ENCODE data around the gene POLR2L. TPM values are rescaled to one million over a fixed set of nuclear protein-coding genes. Genes with fewer than 3 reads are reported as not detected.

Gene POLR2L
- total and polyA plus RNA-seq, 10 donors: 24.6 to 131 (median 66.2) TPM

- H3K36me3 ChIP-seq: peaks cover 0 to 42% (median 14%) of the 10 kb centered on the region in 6 donors
- TF ChIP-seq POLR2A (IDR thresholded peaks at IDR 0.05) (no peak), POLR2AphosphoS5 (IDR thresholded peaks at IDR 0.05) (peak in 2 of 3 donors; percentile 7 to 28)
- TF ChIP-seq, protein P1, sequence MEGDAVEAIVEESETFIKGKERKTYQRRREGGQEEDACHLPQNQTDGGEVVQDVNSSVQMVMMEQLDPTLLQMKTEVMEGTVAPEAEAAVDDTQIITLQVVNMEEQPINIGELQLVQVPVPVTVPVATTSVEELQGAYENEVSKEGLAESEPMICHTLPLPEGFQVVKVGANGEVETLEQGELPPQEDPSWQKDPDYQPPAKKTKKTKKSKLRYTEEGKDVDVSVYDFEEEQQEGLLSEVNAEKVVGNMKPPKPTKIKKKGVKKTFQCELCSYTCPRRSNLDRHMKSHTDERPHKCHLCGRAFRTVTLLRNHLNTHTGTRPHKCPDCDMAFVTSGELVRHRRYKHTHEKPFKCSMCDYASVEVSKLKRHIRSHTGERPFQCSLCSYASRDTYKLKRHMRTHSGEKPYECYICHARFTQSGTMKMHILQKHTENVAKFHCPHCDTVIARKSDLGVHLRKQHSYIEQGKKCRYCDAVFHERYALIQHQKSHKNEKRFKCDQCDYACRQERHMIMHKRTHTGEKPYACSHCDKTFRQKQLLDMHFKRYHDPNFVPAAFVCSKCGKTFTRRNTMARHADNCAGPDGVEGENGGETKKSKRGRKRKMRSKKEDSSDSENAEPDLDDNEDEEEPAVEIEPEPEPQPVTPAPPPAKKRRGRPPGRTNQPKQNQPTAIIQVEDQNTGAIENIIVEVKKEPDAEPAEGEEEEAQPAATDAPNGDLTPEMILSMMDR (IDR thresholded peaks at IDR 0.05 in 8 of 11, conservative IDR thresholded peaks at IDR 0.05 in 3 of 11): no peak
- no peak overlapping the region for H3K27ac ChIP-seq
- DNase-seq: no peak
- H3K9me3 ChIP-seq: no peaks in the 10 kb centered on the region
- peaks cover 12 to 65% (median 46%) of the 10 kb centered on the region in 6 donors for H3K4me1 ChIP-seq
- no peak overlapping the region for H3K4me3 ChIP-seq
- intact Hi-C loops (cut with DNase I; ENCODE audit: low total_unique reads): no loop called here
- 93 to 97% (median 96%) methylated on average over 12 to 21 of the region's 21 CpGs for WGBS, 5 donors
- H3K27me3 ChIP-seq (replicated peaks in 1 of 7): no peaks in the 10 kb centered on the region
Observed at GRCh38 chr11:802018-802617, 40.2 kb downstream of the POLR2L start.

DNA sequence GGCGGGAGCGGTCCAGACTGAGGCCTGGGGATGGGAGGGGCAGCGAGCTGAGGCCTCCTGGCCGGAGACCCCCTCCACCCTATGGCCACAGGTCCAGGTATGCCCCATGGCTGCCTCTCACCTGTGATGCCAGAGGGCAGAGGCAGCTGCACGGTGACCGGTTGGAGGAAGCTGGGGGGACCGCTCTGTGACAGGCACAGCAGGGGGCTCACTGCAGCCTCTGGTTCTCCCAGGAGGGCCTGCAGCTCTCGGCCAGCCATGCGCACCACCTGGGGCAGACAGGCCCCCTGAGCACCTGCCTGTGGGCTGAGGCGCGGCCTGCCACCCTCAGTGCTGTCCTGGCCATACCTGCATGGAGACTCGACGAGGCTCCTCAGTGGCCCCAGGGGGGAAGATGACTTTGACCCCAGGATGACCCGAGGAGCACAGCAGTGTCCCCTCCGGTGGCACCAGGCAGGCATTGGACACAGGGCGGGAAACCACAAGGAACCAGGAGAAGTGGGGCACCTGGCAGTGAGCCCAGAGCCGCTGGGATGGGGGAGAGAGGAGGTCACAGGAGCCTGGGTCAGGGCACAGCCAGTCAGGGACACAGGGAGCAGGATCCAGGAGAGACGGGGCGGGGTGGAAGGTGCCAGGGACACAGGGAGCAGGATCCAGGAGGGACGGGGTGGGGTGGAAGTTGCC, 41.1 kb downstream of the POLR2L start:
- 87 to 96% (median 90%) methylated on average over 13 to 20 of the region's 20 CpGs for WGBS, 5 donors
- Histone ChIP-seq H3K27ac (no peak overlapping the region), H3K27me3 (replicated peaks in 1 of 7) (no peaks in the 10 kb centered on the region), H3K36me3 (peaks cover 0 to 42% (median 14%) of the 10 kb centered on the region in 6 donors), H3K4me3 (no peak overlapping the region), H3K4me1 (peaks cover 21 to 74% (median 54%) of the 10 kb centered on the region in 6 donors), H3K9me3 (no peaks in the 10 kb centered on the region)
- no peak for DNase-seq
- intact Hi-C loops (cut with DNase I; ENCODE audit: low total_unique reads): no loop called here
- peak in 1 of 3 donors; percentile 6 for TF ChIP-seq POLR2AphosphoS5 (IDR thresholded peaks at IDR 0.05)
- TF ChIP-seq, protein P1 (IDR thresholded peaks at IDR 0.05 in 8 of 11, conservative IDR thresholded peaks at IDR 0.05 in 3 of 11): no peak
- TF ChIP-seq POLR2A (IDR thresholded peaks at IDR 0.05): no peak

GRCh38 chr11:800473-800872, 41.9 kb downstream of the POLR2L start:
- Histone ChIP-seq H3K36me3 (peaks cover 0 to 42% (median 14%) of the 10 kb centered on the region in 6 donors), H3K27ac (no peak overlapping the region), H3K9me3 (no peaks in the 10 kb centered on the region), H3K4me1 (peaks cover 25 to 76% (median 55%) of the 10 kb centered on the region in 6 donors), H3K4me3 (no peak overlapping the region), H3K27me3 (replicated peaks in 1 of 7) (no peaks in the 10 kb centered on the region)
- 93 to 97% (median 95%) methylated on average over 8 to 30 of the region's 30 CpGs for WGBS, 5 donors
- no peak for DNase-seq
- intact Hi-C loops (cut with DNase I; ENCODE audit: low total_unique reads): no loop called here
- no peak for TF ChIP-seq POLR2A (IDR thresholded peaks at IDR 0.05)
- no peak for TF ChIP-seq POLR2AphosphoS5 (IDR thresholded peaks at IDR 0.05)
- TF ChIP-seq, protein P1 (IDR thresholded peaks at IDR 0.05 in 8 of 11, conservative IDR thresholded peaks at IDR 0.05 in 3 of 11): no peak

- no peaks in the 10 kb centered on the region for H3K9me3 ChIP-seq
- no peak overlapping the region for H3K27ac ChIP-seq
- TF ChIP-seq POLR2AphosphoS5 (IDR thresholded peaks at IDR 0.05): peak in 1 of 3 donors; percentile 8
- no peak for TF ChIP-seq POLR2A (IDR thresholded peaks at IDR 0.05)
- TF ChIP-seq, protein P1 (IDR thresholded peaks at IDR 0.05 in 8 of 11, conservative IDR thresholded peaks at IDR 0.05 in 3 of 11): no peak
- no peak overlapping the region for H3K4me3 ChIP-seq
- DNase-seq: no peak
- no peaks in the 10 kb centered on the region for H3K27me3 ChIP-seq (replicated peaks in 1 of 7)
- WGBS, 5 donors: 92 to 97% (median 94%) methylated on average over 28 to 32 of the region's 32 CpGs
- peaks cover 0 to 44% (median 14%) of the 10 kb centered on the region in 6 donors for H3K36me3 ChIP-seq
- H3K4me1 ChIP-seq: peaks cover 27 to 76% (median 55%) of the 10 kb centered on the region in 6 donors
- intact Hi-C loops (cut with DNase I; ENCODE audit: low total_unique reads): no loop called here
Observed at GRCh38 chr11:799641-800316, 42.5 kb downstream of the POLR2L start.

All from spleen (tissue), 11 donors.